HG02885 (cell line): Measurements from ENCODE around the gene CDH4.

ENCODE experiments used
- ATAC-seq: cut with Tn5 transposase; IDR thresholded peaks from one replicate; pipeline ENCODE4 v1.9.1; 2021; ENCODE audit warnings: mild to moderate bottlenecking; ENCODE audit not compliant: unreplicated experiment, poor library complexity

The CDH4 gene

GRCh38 chr20:61900945-61901293 is 648.9 kb downstream of the CDH4 start:
- no peak for ATAC-seq

GRCh38 chr20:61901392-61902220 is 649.5 kb downstream of the CDH4 start:
- no peak for ATAC-seq

GRCh38 chr20:61902221-61902869 is 650.3 kb downstream of the CDH4 start:
- ATAC-seq: no peak

GRCh38 chr20:61903575-61904340 is 651.7 kb downstream of the CDH4 start:
- no peak for ATAC-seq

- ATAC-seq: no peak
Measured at GRCh38 chr20:61904456-61904855, 652.4 kb downstream of the CDH4 start.

- ATAC-seq: no peak
Measured at GRCh38 chr20:61905781-61906523, 653.9 kb downstream of the CDH4 start.

GRCh38 chr20:61907081-61907891 is 655.2 kb downstream of the CDH4 start:
- ATAC-seq: no peak

GRCh38 chr20:61908057-61909026 is 656.3 kb downstream of the CDH4 start:
- ATAC-seq: no peak

GRCh38 chr20:61909028-61909427 is 657.0 kb downstream of the CDH4 start:
- no peak for ATAC-seq

GRCh38 chr20:61909821-61910220 is 657.8 kb downstream of the CDH4 start:
- ATAC-seq: no peak

- ATAC-seq: no peak
Measured at GRCh38 chr20:61911824-61912223, 659.8 kb downstream of the CDH4 start.

GRCh38 chr20:61912665-61913422 is 660.8 kb downstream of the CDH4 start:
- peak; percentile 78 for ATAC-seq

GRCh38 chr20:61913423-61914225 is 661.6 kb downstream of the CDH4 start:
- ATAC-seq: no peak

GRCh38 chr20:61915101-61915500 is 663.0 kb downstream of the CDH4 start:
- ATAC-seq: no peak

GRCh38 chr20:61916318-61916891 is 664.3 kb downstream of the CDH4 start:
- ATAC-seq: no peak

GRCh38 chr20:61917474-61918145 is 665.5 kb downstream of the CDH4 start:
- no peak for ATAC-seq
